Left lobe of liver (tissue), 2 donors: ENCODE results near the gene RNPEPL1. TPM values are rescaled to one million over a fixed set of nuclear protein-coding genes. Genes with fewer than 3 reads are reported as not detected.

Experiments
- ATAC-seq: fragments of 200-7000 bp; cut with Tn5 transposase; one replicate; pipeline ENCODE4 v1.9.1; 2020; ENCODE audit warnings: mild to moderate bottlenecking, moderate library complexity
- DNase-seq: peaks from one replicate; pipeline ENCODE4 v3.0.0-alpha.2; 2020; ENCODE audit warnings: low spot score
- total RNA-seq: library from RNA; stranded (reverse); gene quantifications from one replicate; pipeline ENCODE4 v1.2.1, GENCODE V29; 2021
- donor health status: DM: no; HTN: no; CAD: no; lungs with moderate emphysema.
- donor health status: DM: no; HTN: yes; CAD: no.

RNPEPL1 gene
- total RNA-seq, 1 donor from 2014 or later = 40.6 TPM

DNA sequence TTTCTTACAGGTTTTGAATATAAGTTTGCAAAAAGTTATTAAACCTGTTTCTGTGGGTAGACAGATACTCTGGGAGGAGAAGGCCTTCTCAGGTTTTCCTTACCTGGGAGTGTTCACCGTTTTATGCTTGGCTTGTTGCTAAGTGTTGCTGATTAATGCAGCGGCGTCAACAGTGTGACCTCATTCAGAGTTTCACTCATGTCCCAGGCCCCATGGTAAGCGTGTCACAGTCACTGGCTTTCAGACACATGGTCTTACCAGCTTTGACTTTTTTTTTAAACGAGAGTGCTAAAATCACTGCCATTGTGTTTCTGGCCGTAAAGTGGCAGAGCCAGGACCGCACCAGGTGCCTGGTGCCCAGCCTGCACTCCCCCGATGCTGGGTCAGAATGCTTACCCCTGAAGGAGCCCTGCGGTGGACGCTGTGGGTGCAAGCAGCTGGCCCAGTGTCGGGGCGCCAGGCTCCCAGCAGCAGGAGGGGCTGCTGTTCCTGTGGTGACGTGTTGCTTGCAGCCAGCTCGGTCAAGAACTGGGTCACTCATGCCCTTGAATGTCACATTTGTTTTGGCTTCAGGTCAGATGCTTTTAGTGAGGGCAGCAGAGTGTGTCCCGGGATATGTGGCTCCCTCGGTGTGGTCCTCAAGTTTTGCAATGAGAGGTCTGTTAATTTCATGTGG, 21.7 kb downstream of the RNPEPL1 start:
- ATAC-seq (peak; percentile 32), DNase-seq (no peak)

DNA sequence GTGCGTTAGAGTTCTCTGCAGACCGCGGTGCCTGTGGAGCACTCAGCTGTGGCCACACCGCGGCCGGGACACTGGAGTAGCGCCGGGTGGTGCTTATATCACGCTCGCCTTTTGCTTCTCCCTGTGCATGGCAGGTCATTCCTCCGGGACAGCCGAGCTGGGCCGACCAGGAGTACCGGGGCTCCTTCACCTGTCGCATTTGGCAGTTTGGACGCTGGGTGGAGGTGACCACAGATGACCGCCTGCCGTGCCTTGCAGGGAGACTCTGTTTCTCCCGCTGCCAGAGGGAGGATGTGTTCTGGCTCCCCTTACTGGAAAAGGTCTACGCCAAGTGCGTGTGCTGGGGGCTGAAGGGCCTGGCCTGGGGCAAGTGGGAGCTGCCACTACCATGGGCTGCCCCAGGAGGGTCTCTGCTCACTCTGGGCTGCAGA, 22.4 kb downstream of the RNPEPL1 start:
- DNase-seq (no peak), ATAC-seq (no peak)

DNA sequence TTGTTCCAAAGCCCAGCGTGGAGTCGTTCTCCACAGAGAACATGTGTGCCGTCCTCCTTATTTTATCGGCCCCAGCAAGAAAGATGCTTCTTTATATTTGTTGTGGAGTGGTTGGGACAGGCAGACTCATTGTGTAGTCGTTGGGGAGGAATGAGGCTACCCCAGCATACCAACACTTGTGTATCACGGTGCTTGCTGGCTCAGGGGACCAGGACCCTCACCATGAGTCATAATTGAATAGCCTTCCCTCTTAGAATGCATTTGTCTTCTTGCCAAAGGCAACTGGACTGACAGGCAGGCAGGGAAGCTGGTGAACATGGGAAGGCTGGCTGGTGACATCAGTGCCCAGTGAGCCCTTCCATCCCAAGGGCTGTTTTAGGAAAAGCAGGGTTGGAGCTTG, 22.9 kb downstream of the RNPEPL1 start:
- no peak for ATAC-seq
- DNase-seq = no peak

DNA sequence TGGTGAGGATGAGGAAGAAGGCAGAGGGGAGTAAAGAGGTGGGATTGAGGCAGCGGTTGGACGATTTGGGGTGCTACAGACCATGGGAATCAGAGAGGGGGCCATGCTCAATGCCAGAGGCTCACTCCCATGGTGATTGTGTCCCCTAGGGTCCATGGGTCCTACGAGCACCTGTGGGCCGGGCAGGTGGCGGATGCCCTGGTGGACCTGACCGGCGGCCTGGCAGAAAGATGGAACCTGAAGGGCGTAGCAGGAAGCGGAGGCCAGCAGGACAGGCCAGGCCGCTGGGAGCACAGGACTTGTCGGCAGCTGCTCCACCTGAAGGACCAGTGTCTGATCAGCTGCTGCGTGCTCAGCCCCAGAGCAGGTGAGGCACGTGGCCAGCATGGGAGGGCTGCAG, 23.5 kb downstream of the RNPEPL1 start:
- DNase-seq (no peak), ATAC-seq (no peak)

DNA sequence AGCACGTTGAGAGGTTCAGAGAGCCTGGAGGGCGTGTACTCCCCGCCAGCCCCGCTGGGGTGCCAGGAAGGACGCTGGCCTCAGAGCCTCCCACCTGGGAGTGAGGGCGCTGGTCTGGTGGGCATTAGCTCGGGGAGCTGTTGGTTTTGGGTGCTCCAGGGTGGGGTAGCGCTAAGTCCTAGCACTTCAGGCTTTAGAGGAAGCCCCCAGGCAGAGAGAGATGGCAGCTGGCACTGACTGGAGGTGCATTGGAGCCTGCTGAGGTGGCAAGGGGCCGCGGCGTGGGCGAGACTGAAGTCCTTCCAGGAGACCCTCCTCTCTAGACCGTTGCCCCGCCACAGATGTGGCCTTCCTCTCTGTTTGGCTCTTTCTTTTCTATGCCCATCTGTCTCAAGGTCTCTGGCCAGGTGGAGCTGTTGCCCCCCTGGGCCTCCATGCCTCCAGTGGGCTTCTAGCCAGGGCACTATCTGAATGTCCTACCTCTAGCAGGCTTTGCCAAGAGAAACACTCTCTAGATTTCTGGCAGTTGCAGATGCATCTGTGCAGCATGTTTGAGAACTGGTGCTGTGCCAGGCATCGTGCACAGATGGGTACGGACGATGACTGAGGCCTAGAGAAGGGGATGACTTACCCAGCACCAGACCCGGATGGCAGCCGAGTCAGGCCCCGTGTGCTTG, 24.9 kb downstream of the RNPEPL1 start:
- peak; percentile 50 for DNase-seq
- ATAC-seq = no peak

DNA sequence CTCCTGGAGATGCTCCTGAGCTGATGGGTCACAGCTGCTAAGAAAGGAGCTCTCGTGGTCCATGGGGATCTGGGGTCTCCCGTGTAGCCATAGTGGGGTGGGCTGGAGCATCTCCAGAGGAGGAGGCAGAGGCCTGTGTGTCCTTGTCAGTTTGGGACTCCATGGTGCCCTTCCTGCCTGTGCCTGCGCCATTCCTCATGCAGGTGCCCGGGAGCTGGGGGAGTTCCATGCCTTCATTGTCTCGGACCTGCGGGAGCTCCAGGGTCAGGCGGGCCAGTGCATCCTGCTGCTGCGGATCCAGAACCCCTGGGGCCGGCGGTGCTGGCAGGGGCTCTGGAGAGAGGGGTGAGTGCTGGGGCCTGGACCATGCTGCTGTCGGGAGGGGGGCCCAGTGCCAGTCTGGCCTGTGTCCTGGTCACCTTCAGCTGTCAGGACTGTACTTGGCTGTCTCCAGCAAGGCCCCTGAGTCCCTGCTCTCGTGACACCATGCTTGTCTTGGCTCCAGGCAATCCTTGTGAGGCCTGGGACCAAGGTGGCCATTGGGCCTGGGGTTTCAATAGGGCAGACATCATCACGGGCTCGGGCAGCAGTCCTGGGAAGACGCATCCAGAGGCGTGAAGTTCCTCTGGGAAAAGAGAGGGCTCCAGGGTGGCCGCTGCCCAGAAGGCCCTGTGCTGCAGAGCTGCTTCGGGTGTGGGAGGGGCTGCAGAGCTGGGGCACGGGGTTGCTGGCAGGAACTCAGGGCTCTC, 25.6 kb downstream of the RNPEPL1 start:
- peak; percentile 44 for DNase-seq
- no peak for ATAC-seq

DNA sequence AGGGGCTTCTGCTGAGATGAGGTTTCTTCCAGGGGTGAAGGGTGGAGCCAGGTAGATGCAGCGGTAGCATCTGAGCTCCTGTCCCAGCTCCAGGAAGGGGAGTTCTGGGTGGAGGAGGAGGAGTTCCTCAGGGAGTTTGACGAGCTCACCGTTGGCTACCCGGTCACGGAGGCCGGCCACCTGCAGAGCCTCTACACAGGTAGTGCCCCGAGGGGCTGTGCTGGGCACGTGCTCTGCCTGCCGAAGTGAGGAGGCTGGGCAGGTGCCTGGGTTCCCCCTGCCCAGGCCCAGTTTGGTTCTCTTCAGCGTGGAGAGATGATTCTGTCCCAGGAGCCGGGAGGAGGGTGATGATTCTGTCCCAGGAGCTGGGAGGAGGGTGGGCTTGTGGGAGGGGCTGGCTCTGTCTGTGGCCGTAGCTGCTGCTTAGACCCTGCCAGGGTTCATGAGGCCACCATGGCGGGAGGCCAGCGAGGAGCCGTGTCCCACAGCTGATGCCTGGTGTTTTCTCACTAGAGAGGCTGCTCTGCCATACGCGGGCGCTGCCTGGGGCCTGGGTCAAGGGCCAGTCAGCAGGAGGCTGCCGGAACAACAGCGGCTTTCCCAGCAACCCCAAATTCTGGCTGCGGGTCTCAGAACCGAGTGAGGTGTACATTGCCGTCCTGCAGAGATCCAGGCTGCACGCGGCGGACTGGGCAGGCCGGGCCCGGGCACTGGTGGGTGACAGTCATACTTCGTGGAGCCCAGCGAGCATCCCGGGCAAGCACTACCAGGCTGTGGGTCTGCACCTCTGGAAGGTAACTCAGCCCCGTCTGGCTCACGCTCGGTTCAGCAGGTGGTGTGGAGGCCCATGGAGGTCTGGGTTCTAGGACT, 26.5 kb downstream of the RNPEPL1 start:
- ATAC-seq (no peak), DNase-seq (peak; percentile 45)

DNA sequence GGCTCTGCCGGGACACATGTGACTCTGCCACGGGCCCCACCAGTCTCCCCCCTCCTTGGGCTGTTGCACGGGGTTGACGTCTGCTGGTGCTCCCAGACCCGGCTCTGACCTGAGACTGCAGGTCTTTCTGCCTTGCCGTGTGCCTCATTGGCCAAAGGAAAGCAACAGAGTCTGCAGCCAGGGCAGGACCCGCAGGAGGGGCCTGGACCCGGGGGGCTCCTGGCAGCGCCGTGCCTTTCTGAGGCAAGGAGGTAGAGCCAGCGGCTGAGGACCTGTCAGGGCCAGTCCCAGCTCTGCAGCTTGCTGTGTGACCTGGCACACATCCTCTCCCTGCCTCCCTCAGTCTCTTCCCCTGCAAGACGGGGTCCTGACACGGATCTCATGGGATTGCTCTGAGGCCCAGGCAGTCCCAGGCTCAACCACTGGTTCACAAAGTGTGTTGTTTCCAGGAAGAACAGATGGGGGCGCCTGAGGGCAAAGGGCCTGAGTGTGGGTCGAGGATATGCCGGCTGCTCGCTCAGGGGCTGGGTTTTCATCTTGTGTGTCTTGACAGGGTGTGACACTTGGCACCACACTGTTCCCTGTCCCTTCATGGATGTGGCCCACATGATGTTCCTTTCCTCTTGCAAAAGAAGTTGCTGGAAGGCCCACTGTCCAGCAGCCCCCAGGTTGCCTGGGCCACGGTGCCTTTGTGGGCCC, 27.2 kb downstream of the RNPEPL1 start:
- peak; percentile 47 for DNase-seq
- peak; percentile 31 for ATAC-seq

DNA sequence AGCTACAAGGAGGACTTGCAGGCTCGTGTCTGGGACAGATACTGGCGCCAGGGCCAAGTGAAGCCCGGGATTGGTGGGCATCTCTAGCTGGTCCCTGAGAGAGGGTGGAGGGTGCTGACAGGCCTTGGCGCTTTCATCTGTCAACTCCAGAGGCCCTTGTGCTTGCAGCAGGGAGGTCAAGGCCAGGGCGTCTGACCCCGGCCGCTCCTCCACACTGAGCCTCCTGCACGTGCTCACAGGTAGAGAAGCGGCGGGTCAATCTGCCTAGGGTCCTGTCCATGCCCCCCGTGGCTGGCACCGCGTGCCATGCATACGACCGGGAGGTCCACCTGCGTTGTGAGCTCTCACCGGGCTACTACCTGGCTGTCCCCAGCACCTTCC, 27.8 kb downstream of the RNPEPL1 start:
- DNase-seq (peak; percentile 51), ATAC-seq (peak; percentile 15)

DNA sequence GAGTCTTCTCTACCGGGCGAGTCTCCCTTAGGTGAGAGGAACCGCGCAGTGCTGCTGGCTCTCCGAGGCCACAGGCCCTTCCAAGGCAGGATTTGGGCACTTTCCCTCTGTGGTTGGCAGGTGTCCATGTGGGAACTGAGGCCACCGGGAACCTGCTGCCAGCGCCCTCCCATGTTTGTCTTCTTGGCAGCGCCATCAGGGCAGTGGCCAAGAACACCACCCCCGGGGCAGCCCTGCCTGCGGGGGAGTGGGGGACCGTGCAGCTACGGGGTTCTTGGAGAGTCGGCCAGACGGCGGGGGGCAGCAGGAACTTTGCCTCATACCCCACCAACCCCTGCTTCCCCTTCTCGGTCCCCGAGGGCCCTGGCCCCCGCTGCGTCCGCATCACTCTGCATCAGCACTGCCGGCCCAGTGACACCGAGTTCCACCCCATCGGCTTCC, 28.2 kb downstream of the RNPEPL1 start:
- DNase-seq = peak; percentile 90
- peak; percentile 82 for ATAC-seq

DNA sequence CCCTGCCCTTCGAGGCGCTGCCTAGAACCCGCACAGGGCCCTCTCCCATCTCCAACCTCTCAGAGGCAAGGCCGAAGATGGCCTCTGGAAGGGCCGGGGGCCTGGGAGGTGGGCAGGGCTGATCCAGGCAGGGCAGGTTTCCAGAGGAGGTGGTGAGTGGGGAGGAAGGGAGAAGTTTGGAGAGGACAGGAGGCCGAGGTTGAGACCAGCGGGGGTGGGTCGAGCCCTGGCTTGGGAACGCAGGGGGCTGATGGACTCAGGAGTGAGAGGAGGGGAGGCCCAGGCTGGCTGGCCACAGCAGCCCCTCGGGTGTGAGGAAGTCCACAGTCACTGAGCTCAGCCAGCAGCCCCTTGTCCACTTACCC, 28.8 kb downstream of the RNPEPL1 start:
- DNase-seq (peak; percentile 44), ATAC-seq (no peak)

DNA sequence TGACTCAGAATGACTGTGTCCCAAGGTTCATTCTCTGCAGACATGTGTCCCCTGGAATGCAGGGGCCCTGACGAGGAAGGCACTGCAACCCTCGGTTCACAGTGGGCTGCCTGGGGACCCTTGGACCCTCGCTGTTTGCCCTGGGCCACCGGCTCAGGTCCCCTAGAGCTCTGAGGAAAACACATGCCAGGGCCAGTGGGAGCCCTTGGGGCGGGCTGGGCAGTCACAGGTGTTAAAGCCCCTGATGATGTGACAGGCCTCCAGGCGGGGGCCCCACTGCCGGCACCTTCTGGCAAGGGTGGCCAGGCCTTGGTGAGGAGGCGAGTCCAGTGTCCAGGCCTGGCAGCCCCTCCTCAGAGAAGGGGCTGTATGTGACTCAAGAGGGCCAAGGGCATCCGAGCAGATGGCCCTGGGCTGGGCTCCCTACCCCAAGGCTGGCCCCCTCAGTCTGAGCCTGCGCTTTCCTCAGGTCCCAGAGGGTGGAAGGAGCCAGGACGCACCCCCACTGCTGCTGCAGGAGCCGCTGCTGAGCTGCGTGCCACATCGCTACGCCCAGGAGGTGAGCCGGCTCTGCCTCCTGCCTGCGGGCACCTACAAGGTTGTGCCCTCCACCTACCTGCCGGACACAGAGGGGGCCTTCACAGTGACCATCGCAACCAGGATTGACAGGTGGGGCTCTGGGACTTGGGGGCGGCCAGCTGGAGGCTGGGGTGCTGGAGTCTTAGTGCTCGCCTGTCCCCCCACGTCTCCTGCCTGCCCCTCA, 29.3 kb downstream of the RNPEPL1 start:
- DNase-seq = peak; percentile 43

DNA sequence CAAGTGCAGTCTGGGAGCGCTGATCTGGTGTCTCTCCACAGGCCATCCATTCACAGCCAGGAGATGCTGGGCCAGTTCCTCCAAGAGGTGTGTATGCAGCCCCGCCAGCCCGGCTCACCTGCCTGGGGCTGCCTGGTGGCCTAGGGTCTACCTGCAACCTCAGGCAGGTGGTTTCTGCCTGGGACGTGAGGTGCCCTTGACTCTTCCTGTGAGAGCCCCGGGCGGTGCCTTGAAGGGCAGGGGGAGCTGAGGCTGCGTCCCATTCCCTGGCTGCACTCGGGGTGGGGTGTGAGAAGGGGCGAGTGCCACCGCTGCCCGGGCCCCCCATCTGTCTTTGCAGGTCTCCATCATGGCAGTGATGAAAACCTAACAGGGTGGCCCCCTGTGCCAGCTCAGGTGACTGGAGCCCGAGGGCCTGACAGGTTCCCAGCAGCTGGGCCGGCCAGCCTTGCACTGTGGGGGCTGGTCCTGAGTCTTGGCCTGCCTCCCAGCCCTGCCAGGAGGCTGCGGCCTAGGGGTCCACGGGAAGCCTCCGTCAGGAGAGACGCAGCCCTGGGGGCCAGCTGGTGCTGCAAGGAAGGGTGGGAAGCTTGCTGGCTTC, 30.1 kb downstream of the RNPEPL1 start:
- DNase-seq (peak; percentile 42), ATAC-seq (no peak)

More for the DNA sequence above, 29.3 kb downstream of the RNPEPL1 start:
- ATAC-seq = no peak

DNA sequence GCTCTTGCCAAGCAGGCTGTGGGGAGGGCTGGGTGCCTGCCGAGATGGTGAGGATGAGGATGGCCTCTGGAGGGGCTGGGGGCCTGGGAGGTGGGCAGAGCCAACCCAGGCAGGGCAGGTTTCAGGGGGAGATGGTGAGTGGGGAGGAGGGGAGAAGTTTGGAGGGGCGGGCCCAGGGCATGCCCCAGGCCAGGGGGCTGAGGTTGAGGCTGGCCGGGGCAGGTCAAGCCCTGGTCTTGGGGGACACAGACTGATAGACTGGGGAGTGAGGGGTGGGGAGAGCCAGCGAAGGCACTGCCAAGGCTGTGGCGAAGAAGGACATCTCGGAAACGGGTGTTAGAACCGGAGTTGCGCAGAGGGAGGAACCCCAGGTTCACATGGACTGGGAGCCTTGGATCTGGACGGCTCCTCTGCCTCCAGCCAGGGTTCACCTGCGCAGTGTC, 30.9 kb downstream of the RNPEPL1 start:
- ATAC-seq (no peak), DNase-seq (peak; percentile 33)

DNA sequence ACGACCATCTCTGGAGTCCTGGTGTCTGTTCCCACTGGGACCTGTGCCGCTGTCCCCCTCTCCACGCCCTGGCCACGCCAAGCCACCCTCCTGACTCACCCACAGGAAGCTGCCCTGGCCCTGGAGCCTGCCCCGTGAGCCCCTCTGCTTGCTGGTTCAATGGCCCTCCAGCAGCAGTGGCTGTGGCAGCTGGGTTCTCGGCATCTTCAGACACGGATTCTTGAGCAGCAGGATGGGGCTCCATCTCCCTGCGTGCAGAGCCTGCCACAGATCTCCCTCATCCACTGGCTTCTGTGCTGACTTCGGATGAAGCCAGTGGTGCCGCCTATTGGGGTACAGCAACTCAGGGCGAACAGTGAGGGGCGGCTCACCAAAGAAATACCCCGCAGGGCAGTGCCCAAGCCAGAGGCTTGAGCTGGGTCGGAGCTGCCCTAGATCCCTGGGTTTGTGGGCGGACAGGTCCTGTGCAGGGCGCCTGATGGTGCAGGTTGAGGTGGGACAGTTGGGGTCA, 32.2 kb downstream of the RNPEPL1 start:
- DNase-seq (peak; percentile 39), ATAC-seq (no peak)

DNA sequence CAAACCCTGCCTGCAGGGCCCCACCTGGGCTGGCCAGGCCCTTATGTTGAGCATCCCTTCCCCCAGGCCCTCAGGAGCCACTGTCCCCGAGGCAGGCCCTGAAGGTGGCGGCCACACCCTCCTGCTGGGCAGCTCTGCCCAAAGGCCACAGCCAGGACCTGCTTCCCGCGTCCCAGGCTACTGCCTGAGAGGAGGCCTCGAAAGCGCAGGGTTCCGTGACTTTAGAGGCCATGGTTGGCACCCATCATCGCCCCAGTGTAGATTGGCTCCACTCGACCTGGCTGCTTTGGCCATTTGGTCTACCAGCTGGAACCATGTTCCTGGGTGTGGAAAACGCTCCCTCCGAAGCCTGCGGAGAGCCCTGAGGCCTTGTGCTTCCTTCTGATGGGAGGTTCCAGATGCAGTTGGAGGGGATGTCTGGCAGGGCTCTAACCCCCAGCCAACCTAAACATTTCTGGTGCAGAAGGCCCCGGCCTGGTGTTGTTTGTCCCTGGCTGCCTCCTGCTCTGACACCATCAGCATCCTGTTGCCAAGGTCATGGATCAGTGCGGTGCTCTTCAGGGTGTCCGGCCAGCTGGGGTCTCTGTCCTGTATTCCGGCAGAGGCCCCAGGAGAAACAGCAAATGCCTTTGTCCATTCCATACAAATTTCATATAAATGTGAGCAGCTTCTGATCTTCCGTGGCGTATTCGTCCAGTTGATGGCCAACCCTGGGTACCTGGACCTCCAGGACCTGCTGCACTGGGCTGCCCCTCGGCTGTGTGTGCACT, 33.0 kb downstream of the RNPEPL1 start:
- ATAC-seq = no peak
- DNase-seq = no peak

DNA sequence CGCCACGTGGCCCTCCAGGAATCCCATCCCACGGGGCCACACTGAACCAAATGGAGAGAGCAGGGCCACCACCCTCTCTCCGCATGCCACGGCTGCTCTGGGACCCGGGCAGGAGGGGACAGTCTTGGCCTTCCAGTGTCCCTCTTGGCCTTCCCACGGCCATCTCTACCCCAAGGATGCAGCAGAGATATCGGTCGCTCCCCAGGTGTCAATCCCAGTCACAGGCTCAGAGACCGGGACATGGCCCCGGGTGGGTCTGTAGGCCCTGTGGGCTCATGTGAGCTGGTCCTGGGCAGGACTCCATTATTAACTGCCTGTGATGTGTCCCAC, 33.5 kb downstream of the RNPEPL1 start:
- DNase-seq (peak; percentile 38), ATAC-seq (no peak)
